Activated B cell treated with CpG ODN at 0.5 μM for 24 hours (primary cell): Measurements from ENCODE around the gene NYAP2. TPM values are rescaled to one million over a fixed set of nuclear protein-coding genes. Genes with fewer than 3 reads are reported as not detected.

ENCODE experiments used
- ATAC-seq: fragments of 200-7000 bp; cut with Tn5 transposase; one replicate; pipeline ENCODE4 v1.10.0; 2021; ENCODE audit warnings: low read depth, mild to moderate bottlenecking, moderate library complexity
- CTCF ChIA-PET: fragments of 350-600 bp; sonication (Branson Sonifier 250); formaldehyde crosslinking; loops from one replicate; lab custom pipeline; 2021; ENCODE audit warnings: antibody characterized with exemption; lab: Charles Lee
- POLR2A ChIA-PET: fragments of 350-600 bp; sonication (Branson Sonifier 250); formaldehyde crosslinking; loops from one replicate; lab custom pipeline; 2021; ENCODE audit warnings: antibody characterized with exemption; lab: Charles Lee
- DNase-seq: peaks from one replicate; pipeline ENCODE4 v3.0.0; 2022
- H3K27ac Mint-ChIP-seq: one replicate; pipeline ENCODE4 v1.8.0; 2020; ENCODE audit warnings: mixed read lengths
- H3K27me3 Mint-ChIP-seq: one replicate; pipeline ENCODE4 v1.8.0; 2021; ENCODE audit warnings: mixed read lengths
- H3K36me3 Mint-ChIP-seq: one replicate; pipeline ENCODE4 v1.8.0; 2021; ENCODE audit warnings: low read depth, mixed read lengths
- H3K4me1 Mint-ChIP-seq: one replicate; pipeline ENCODE4 v1.8.0; 2021; ENCODE audit warnings: mixed read lengths
- H3K4me3 Mint-ChIP-seq: one replicate; pipeline ENCODE4 v1.8.0; 2020; ENCODE audit warnings: mild to moderate bottlenecking, mixed read lengths
- H3K9me3 Mint-ChIP-seq: one replicate; pipeline ENCODE4 v1.8.0; 2020; ENCODE audit warnings: mixed read lengths
- CTCF ChIP-seq: fragments of 200-600 bp; IDR thresholded peaks from one replicate; pipeline ENCODE4 v1.8.0; 2022; ENCODE audit warnings: antibody characterized with exemption, mild to moderate bottlenecking
- intact Hi-C: fragments of 100-400 bp; cut with micrococcal nuclease; formaldehyde crosslinking; loops from one replicate; pipeline ENCODE4 v1.15.1; 2024
- total RNA-seq: library from RNA; stranded (reverse); gene quantifications from 2 replicates; pipeline ENCODE4 v1.2.3, GENCODE V29; 2022

NYAP2 gene
- total RNA-seq, 1 donor from 2014 or later, result 0.07 TPM

GRCh38 chr2:225694664-225695063, 295.2 kb downstream of the NYAP2 start:
- no peak overlapping the region for H3K4me3 Mint-ChIP-seq
- H3K36me3 Mint-ChIP-seq, result no peaks in the 10 kb centered on the region
- intact Hi-C loops, result no loop called here
- H3K27me3 Mint-ChIP-seq, result no peaks in the 10 kb centered on the region
- ATAC-seq (no peak), DNase-seq (no peak)
- POLR2A ChIA-PET, result no interaction called here
- no peak for TF ChIP-seq CTCF
- H3K9me3 Mint-ChIP-seq, result no peaks in the 10 kb centered on the region
- CTCF ChIA-PET, result no interaction called here
- peaks cover 2% of the 10 kb centered on the region for H3K4me1 Mint-ChIP-seq
- no peak overlapping the region for H3K27ac Mint-ChIP-seq

GRCh38 chr2:225697936-225698335, 298.4 kb downstream of the NYAP2 start:
- POLR2A ChIA-PET, result no interaction called here
- Mint-ChIP-seq H3K36me3 (no peaks in the 10 kb centered on the region), H3K4me1 (peaks cover 2% of the 10 kb centered on the region), H3K4me3 (no peak overlapping the region), H3K27me3 (no peaks in the 10 kb centered on the region), H3K9me3 (no peaks in the 10 kb centered on the region), H3K27ac (no peak overlapping the region)
- intact Hi-C loops, result no loop called here
- CTCF ChIA-PET, result no interaction called here
- ATAC-seq, result no peak
- DNase-seq, result no peak
- TF ChIP-seq CTCF, result no peak
